GM19043 (cell line): Measurements from ENCODE around the gene DBF4.
A peak's percentile ranks its signal among the peaks of the same experiment; 100 is the strongest.
"Not testable (repeated sequence)": the region's sequence is repeated elsewhere in the genome, so short reads cannot be mapped to it uniquely, and the experiment has no call there.

Experiments used
- ATAC-seq: cut with Tn5 transposase; IDR thresholded peaks from one replicate; pipeline ENCODE4 v1.9.1; 2021; ENCODE audit warnings: low read depth; ENCODE audit not compliant: unreplicated experiment

Gene DBF4, protein sequence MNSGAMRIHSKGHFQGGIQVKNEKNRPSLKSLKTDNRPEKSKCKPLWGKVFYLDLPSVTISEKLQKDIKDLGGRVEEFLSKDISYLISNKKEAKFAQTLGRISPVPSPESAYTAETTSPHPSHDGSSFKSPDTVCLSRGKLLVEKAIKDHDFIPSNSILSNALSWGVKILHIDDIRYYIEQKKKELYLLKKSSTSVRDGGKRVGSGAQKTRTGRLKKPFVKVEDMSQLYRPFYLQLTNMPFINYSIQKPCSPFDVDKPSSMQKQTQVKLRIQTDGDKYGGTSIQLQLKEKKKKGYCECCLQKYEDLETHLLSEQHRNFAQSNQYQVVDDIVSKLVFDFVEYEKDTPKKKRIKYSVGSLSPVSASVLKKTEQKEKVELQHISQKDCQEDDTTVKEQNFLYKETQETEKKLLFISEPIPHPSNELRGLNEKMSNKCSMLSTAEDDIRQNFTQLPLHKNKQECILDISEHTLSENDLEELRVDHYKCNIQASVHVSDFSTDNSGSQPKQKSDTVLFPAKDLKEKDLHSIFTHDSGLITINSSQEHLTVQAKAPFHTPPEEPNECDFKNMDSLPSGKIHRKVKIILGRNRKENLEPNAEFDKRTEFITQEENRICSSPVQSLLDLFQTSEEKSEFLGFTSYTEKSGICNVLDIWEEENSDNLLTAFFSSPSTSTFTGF

DNA sequence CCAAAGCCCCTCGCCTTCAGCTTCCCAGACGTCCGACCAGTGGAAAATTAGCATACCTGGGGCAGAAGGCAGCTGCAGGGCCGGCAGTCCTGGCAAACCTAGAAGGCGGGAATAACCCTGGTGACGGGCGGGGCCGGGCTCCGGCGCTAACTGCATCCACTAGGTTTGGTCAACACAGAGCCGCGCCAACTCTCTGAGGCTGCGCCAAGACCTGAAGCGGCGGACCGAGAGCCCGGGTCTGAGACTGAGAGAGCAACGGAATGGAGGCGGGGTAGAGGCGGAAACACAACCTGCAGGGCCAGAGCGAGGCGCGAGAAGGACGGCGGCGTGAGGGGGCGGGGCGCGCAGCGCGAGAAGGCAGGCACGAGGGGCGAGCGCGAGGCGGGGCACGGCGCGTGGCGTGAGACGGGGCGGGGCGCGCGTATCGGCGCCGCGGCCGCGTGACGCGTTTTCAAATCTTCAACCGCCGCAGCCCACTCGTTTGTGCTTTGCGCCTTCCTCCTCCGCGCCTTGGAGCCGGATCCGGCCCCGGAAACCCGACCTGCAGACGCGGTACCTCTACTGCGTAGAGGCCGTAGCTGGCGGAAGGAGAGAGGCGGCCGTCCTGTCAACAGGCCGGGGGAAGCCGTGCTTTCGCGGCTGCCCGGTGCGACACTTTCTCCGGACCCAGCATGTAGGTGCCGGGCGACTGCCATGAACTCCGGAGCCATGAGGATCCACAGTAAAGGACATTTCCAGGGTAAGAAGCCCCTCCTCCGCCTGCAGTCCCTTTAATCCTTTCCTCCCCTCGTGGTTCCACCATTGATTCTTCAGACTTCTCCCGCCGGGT lies at the start of gene DBF4, which contains the start of gene SLC25A40:
TSS of gene DBF4 (plus strand) at position 454 of the 829 bp plus-strand sequence. CDS start at position 694, 240 bp downstream.
TSS of gene SLC25A40 (minus strand) at position 321 of the 829 bp plus-strand sequence. CDS start 17,633 bp downstream, outside the sequence.
- ATAC-seq: peak; percentile 82

DNA sequence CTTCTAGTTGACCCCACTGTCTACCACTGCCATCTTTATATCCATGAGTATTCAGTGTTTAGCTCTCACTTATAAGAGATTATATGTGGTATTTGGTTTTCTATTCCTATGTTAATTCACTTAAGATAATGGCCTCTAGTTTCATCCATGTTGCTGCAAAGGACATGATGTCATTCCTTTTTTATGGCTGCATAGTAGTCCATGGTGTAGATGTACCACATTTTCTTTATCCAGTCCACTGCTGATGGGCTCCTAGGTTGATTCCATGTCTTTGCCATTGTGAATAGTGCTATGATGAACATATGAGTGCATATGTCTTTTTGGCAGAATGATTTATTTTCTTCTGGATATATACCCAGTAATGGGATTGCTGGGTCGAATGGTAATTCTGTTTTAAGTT lies 47.9 kb upstream of the DBF4 start:
- not testable (repeated sequence) for ATAC-seq

DNA sequence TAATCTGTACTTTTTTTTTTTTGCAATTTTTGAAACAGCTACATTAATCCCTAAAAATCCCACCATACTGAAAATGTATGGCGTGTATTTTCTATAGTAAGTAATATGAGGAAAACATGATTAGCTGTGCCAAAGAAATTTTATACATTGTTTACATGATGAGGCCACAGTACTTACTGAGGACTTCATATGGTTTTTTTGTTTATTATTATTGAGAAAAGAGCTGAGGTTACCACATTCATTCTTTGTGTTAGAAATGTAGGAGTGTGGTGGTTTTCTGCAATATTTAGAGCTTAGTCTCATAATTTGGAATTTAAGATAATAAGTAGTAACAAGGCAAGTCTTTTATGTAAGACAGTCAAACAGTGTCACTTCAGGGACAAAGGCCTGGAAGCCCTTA lies 45.2 kb upstream of the DBF4 start:
- no peak for ATAC-seq

DNA sequence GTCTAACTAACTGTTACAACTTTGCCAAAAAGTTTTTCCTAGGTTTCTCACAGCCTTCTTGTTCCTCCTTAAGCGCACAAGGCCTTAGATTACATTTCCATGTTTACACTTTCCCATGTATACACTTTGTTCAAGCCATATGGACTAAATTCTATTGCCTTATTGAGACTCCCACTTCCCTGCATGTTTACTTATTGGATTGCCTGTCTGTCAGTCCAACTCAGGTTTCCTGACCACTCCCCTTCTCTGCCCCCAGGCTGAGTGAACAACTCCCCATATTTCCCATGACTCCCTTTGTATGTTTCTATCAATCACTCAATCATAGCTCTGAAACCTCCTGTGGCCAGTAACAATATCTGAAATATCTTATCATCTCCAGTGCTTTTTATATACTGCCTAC lies 43.2 kb upstream of the DBF4 start:
- ATAC-seq: no peak

DNA sequence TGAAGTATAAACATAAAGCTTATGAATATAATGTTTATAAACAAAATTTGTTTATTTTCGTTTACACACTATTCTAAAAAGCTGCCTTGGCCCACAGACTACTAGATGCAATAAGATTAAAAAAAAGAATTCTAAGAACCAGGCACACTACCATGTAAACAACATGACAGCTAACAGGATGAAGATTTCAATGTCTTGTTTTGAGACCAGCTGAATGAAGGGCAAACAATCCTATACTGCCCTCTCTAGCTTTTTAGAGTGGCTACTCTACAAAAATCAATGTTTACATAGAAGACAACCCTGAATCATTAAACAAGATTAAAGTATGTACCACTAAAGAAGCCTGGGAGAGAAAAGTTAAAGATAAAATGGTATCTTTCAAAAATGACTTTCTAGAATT lies 38.7 kb upstream of the DBF4 start:
- no peak for ATAC-seq

DNA sequence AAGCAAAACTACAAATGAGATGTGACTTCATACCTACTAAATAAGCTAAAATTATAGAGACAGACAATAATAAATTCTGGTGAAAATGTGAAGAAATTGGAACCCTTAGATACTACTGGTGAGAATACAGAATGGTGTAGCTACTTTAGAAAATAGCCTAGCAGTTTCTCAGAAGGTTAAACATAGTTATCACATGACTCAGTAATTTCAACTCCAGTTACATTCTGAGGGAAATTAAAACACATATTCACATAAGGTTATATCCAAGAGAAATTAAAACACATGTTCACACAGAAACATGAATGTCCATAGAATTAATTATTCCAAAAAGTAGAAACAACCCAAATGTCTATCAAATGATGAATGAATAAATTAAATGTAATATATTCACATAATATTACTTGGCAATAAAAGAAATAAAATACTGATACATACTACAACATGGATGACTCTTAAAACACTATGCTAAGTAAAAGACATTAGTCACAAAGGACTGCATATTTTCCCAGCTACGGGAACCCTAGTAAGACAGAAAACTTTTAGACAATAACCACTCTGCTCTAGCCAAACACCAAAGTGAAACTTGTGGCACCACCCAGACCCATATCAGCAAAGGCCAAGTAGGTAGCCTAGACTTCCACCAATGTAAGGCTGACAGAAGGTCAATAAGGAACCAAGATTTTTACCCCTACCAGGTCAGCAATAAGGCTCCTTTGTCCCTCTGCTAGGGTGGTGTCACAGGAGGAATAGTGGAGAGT lies 25.3 kb upstream of the DBF4 start:
- ATAC-seq: no peak

DNA sequence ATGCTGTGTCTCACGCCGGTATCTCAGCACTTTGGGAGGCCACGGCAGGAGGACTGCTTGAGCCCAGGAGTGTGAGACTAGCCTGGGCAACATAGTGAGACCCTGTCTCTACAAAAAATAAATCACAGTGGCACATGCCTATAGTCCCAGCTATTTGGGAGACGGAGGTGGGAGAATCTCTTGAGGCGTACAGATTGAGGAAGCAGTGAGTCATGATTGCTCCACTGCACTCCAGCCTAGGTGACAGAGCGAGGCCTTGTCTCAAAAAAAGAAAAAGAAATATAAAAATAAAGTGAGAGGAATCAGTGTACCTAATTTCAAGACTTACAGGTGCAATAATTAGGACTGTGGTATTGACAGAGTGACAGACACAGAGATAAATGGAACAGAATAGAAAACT lies 24.0 kb upstream of the DBF4 start:
- no peak for ATAC-seq

DNA sequence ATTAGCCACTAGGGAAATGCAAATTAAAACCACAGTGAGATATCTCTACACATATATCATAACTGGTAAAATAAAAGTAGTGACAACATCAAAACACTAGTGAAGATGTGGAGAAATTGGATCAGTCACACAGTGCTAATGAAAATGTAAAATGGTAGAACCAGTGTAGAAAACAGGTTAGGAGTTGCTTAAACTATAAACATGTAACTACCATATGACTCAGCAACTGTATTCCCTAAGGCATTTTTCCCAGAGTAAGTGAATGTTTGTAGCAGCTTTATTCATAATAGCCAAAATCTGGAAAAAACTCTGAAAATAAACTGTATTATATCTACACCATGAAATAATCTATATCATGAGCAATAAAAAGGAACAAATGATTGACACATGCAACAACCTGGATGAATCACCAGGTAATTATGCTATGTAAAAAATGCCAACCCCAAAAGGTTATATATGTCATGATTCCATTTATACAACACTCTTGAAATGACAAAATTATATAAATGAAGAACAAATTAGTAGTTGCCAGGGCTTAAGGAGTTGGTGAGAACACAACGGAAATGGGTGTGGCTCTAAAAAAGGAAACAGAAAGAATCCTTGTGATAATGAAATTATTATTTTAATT lies 22.9 kb upstream of the DBF4 start:
- no peak for ATAC-seq

DNA sequence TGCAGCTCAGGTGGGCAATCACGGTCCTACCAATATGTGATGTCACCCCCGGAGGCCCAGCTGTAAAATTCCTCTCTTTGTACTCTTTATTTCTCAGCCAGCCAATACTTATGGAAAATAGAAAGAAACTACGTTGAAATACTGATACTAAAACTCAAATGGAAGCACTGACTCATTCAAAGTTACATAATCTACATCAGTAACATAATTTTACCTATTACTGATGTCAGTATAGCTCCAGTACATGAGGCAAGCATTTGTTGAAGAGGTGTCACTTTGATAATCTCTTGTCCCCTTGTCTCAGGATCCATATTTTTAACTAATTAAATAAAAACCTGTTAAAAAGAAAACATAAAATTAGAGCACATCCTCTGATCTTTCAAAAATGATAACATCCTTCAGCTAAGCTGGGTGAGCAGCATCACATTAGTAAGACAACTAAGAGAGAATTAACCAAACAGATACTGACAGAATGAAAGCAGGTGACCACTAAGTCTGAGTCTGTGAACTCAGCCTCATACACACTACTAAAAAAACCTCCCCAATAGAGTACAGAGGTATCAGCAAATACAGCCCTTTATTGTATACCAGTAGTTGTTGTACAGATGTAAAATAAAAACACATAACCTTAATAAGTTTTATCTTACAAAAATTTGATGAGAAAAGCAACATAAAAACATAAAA lies 17.7 kb upstream of the DBF4 start:
- no peak for ATAC-seq

DNA sequence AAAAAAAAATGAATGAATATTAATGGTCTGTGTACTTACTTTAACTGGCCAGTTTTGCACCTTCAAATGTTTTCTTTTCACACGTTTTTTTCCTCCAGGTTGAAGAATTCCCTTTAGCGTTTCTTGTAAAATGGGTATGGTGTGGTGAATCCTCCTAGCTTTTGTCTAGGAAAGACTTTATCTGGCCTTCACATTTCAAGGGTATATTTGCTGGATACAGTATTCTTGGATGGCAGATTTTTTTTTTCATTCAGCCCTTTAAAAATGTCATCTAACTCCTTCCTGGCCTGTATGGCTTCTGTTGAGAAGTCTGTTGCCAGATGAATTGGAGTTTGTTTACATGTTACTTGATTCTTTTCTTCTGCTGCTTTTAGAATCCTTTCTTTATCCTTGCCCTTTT lies 10.2 kb upstream of the DBF4 start:
- no peak for ATAC-seq

DNA sequence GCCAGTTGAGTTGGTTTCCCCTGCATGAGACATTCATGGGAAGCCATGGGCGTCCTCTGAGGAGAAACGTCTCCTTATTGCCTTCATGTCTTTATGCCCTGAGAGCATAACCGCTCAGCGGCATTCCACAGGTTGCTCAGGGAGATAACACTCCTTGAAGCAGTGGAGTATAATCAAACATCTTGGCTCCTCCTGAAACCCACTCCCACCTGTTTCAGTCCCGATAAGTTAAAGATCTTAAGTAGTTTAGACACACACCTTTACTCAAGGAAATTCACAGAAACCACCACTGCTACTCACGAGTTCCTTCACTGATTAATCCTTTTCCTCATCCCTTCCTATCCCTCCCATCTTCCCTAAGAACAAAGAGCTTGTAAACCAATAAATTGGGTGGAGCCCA lies 9.8 kb upstream of the DBF4 start:
- not testable (repeated sequence) for ATAC-seq

DNA sequence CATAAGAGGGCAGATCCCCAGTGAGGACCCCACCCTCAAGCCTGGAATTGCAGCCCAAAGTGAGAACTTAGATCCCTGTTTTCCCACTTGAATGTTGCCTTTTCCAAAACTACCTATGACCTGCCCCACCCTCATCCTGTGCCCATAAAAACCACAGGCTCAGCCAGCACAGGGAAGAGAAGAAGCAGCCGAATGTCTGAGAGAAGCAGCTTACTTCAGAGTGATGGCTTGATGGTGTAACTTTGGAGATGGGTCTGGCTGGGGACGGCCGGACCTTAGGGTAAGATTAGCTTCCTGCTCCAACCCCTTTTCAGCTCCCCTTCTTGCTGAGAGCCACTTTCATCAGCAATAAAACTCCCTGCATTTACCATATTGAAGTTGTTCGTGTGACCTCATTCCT lies 5.8 kb upstream of the DBF4 start:
- ATAC-seq: no peak

DNA sequence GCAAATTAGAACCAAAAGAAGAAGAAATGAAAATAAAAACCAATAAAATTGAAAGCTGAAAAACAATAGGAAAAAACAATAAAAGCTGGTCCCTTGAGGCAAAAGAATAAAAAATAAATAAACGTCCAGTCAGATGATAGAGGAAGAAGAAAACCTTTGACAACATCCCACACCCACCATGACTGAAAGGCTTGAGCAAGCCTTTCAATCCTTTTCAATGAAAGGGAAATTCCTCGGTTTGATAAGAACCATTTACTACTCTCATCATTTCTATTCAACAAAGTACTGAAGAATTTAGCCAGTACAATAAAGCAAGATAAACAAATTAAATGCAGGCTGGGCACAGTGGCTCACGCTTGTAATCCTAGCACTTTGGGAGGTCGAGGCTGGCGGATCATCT lies 3.9 kb upstream of the DBF4 start:
- no peak for ATAC-seq

DNA sequence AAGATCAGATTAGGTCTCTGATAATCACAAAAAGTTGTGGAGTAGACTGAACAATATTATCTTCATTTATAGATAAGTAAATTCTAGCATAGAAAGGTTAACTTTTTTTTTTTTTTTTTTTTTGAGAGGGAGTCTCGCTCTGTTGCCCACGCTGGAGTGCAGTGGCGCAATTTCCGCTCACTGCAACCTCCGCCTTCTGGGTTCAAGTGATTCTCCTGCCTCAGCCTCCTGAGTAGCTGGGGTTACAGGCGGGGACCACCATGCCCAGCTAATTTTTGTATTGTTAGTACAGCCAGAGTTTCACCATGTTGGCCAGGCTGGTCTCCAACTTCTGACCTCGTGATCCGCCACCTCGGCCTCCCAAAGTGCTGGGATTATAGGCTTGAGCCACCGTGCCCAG lies 3.0 kb upstream of the DBF4 start:
- ATAC-seq: not testable (repeated sequence)

DNA sequence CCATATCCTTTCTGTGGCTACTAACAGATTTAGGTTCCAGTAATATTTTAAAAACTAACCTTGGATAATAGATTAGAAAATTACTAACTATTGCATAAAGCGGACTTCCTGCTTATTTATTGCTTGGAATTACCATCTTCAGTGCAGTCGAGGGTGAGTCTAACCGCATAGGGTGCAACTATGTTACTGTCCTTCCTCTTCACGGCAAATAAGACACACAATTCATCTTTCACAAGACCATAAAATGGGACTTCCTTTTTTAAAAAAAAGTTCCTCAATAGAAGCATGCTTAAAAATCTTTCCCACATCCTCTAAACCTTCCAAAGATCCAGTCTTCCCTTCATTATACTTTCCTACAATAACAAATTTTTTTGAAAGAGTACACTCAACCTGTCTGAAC lies 2.2 kb upstream of the DBF4 start:
- no peak for ATAC-seq

DNA sequence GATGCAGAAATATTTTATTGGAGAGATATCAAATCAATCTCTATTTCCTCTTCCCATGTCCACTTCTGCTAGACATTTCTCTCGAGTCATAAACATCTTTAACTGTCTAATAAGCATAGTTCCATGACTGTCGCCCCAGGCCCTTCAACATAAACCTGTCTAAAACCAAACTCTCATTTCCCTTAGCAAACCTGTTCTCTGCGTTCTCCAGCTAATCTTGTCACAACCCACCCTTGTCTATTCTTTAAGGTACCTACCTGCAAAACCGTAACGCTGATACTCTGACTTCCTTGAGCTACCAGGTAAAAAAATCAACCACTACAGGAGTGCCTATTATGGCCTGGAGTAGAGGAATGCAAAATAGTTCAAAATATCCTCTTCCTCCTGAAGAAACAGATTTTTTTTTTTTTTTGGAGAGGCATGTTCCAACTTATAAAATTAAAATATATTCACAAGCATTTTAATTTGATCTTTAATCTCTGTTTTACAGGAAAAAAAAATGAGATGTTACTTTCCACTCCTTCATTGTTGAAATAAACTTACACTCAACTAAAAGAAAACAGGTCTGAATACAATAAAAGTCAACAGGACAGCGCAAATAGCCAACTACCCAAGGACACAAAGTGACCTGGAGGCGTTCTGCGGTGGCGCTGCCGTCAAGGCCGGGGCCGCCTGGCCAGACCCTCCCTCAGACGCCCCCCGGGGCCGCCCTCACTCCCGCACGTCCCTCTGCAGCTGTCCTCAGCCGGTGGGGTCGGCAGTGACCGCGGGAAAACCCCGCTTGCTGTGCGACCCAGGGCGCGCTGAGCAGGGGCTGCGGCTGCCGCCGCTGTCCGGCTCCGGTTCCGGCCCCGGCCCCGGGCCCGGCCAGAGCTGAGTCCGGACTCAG lies 898 bp upstream of the DBF4 start:
- peak; percentile 10 for ATAC-seq

DNA sequence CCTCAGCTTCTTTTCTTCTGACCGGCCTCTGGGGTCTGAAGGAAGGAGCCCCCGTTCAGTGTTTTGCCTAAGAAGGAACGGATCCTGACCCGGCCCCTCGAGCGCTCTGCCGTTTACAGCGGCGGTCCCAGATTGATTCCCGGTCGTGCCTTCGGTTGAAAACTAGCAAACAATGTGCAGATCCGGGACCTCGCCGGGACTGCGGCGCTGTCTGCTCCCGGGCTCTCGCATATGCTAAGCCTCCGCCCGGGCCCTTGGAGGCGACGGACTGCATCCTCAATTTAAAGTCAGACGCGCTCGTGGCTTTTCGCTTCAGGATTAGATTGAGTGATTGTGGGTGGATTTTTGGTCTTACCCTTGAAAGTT lies 559 bp downstream of the DBF4 start:
- no peak for ATAC-seq

DNA sequence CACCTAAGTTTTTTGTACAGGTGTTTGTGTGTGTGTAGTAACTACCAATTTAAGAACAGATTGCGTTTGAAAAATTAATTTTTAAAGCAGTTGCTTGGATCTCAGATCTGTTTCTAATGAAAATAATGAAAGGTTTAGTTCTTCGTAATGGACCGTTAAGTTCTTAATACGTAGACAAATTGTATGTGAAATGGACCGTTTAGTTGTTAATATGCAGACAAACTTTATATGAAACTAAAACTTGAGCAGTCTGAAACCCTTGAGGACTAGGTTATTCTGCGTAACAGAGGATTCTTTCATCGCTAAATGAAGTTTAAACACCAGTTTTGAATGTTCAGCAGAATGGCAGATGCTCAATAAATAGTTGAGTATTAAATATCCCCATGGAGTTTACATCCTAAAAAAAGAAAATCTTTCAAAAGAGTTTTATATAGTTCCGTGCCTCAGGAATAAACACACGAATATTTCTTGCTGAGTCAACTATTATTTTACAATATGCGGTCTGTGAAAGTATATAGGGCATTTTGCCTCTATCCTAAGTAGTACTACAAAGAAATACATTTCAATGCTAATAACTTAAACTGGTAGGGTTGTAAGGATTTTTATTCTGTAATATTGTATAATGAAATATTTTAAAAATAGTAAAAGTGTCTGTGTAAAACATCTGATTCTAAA lies 1.2 kb downstream of the DBF4 start:
- ATAC-seq: no peak
